RWPE2 (cell line): ENCODE data around the gene RPS3.

Source experiments
- ATAC-seq: fragments of 200-7000 bp; cut with Tn5 transposase; 3 replicates; pipeline ENCODE4 v1.9.1; 2021; ENCODE audit warnings: low read depth
- DNase-seq: peaks from one replicate; pipeline ENCODE4 v3.0.0-alpha.2; 2020; ENCODE audit warnings: low spot score
- H3K27ac ChIP-seq: fragments of 450-650 bp; 2 replicates; pipeline ENCODE4 v1.5.1; 2017; ENCODE audit warnings: mild to moderate bottlenecking; ENCODE audit not compliant: poor library complexity, severe bottlenecking
- H3K27me3 ChIP-seq: fragments of 250-450 bp; sonication (Bioruptor Pico); 2 replicates; pipeline ENCODE4 v1.5.1; 2021; ENCODE audit warnings: mild to moderate bottlenecking, moderate library complexity; ENCODE audit not compliant: insufficient read depth, poor library complexity, severe bottlenecking
- H3K36me3 ChIP-seq: fragments of 250-450 bp; sonication (Bioruptor Pico); 2 replicates; pipeline ENCODE4 v1.5.1; 2020; ENCODE audit warnings: low read depth, mild to moderate bottlenecking, moderate library complexity
- H3K4me1 ChIP-seq: fragments of 250-450 bp; sonication (Bioruptor Pico); 2 replicates; pipeline ENCODE4 v1.5.1; 2021; ENCODE audit warnings: mild to moderate bottlenecking, moderate library complexity; ENCODE audit not compliant: insufficient read depth, poor library complexity, severe bottlenecking
- H3K4me3 ChIP-seq: fragments of 250-450 bp; sonication (Bioruptor Pico); 2 replicates; pipeline ENCODE4 v1.5.1; 2021; ENCODE audit warnings: mild to moderate bottlenecking, moderate library complexity; ENCODE audit not compliant: severe bottlenecking
- H3K9me3 ChIP-seq: fragments of 250-450 bp; sonication (Bioruptor Pico); 2 replicates; pipeline ENCODE4 v1.5.1; 2021; ENCODE audit warnings: mild to moderate bottlenecking, moderate library complexity; ENCODE audit not compliant: severe bottlenecking
- TF ChIP-seq, protein P1 (sequence below): fragments of 450-650 bp; IDR thresholded peaks from one replicate; pipeline ENCODE4 v1.5.1; 2017; ENCODE audit warnings: mild to moderate bottlenecking, moderate library complexity; ENCODE audit not compliant: poor library complexity, severe bottlenecking

Gene RPS3

GRCh38 chr11:75430714-75431532 lies 31.6 kb downstream of the RPS3 start:
- Histone ChIP-seq H3K36me3 (no peaks in the 10 kb centered on the region), H3K4me1 (peaks cover 2% of the 10 kb centered on the region), H3K27me3 (peaks cover 4% of the 10 kb centered on the region), H3K4me3 (peak overlapping the region; percentile 37), H3K27ac (no peak overlapping the region), H3K9me3 (no peaks in the 10 kb centered on the region)
- TF ChIP-seq, protein P1, sequence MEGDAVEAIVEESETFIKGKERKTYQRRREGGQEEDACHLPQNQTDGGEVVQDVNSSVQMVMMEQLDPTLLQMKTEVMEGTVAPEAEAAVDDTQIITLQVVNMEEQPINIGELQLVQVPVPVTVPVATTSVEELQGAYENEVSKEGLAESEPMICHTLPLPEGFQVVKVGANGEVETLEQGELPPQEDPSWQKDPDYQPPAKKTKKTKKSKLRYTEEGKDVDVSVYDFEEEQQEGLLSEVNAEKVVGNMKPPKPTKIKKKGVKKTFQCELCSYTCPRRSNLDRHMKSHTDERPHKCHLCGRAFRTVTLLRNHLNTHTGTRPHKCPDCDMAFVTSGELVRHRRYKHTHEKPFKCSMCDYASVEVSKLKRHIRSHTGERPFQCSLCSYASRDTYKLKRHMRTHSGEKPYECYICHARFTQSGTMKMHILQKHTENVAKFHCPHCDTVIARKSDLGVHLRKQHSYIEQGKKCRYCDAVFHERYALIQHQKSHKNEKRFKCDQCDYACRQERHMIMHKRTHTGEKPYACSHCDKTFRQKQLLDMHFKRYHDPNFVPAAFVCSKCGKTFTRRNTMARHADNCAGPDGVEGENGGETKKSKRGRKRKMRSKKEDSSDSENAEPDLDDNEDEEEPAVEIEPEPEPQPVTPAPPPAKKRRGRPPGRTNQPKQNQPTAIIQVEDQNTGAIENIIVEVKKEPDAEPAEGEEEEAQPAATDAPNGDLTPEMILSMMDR, result no peak
- DNase-seq, result no peak
- no peak for ATAC-seq

GRCh38 chr11:75431533-75432525 lies 32.5 kb downstream of the RPS3 start:
- ATAC-seq, result no peak
- Histone ChIP-seq H3K9me3 (no peaks in the 10 kb centered on the region), H3K27ac (no peak overlapping the region), H3K27me3 (peaks cover 4% of the 10 kb centered on the region), H3K4me3 (no peak overlapping the region), H3K4me1 (peaks cover 2% of the 10 kb centered on the region), H3K36me3 (no peaks in the 10 kb centered on the region)
- TF ChIP-seq, protein P1, result no peak
- no peak for DNase-seq

- DNase-seq, result no peak
- peaks cover 4% of the 10 kb centered on the region for H3K27me3 ChIP-seq
These were observed 33.6 kb downstream of the RPS3 start, which contains the start of gene KLHL35 for GRCh38 chr11:75432911-75433321. Gene KLHL35, minus strand, starts transcription at chr11:75433203. Its CDS starts 2,574 bp downstream, at chr11:75430629.

DNA sequence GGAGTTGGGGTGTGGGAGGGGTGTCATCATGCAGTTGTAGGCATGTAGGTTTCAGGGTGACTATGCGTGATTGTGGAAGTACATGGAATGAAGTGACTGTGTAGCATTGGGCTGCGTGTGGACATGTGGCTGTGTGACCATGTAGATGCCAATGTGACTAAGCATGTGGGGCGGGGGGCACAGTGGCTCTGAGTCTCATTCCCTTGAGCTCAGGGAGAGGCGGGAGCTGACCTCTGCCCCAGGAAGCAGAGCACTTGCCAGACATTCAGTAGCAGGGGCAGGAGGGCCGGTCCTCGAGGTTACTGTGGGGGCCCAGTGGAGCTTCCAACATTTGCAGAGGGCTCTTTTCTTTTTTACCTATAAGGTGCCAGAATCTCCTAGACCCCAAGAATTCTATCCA lies 34.1 kb downstream of the RPS3 start:
- Histone ChIP-seq H3K27ac (no peak overlapping the region), H3K4me3 (no peak overlapping the region), H3K36me3 (no peaks in the 10 kb centered on the region), H3K9me3 (no peaks in the 10 kb centered on the region), H3K4me1 (peaks cover 2% of the 10 kb centered on the region), H3K27me3 (peaks cover 4% of the 10 kb centered on the region)
- TF ChIP-seq, protein P1, result no peak
- DNase-seq (no peak), ATAC-seq (no peak)

More at GRCh38 chr11:75432911-75433321, 33.6 kb downstream of the RPS3 start, which contains the start of gene KLHL35:
- ATAC-seq, result no peak
- Histone ChIP-seq H3K9me3 (no peaks in the 10 kb centered on the region), H3K36me3 (no peaks in the 10 kb centered on the region), H3K4me3 (no peak within 1 kb of the TSS), H3K4me1 (peaks cover 2% of the 10 kb centered on the region), H3K27ac (no peak within 1 kb of the TSS)
- TF ChIP-seq, protein P1, result no peak
